Measurements from ENCODE around the gene PARP15.

GRCh38 chr3:122636697-122637096, 59.2 kb downstream of the PARP15 start:
- TF ChIP-seq CTCF (IDR thresholded peaks at IDR 0.05) (no peak), POLR2A (IDR thresholded peaks at IDR 0.05) (no peak)
